COR-L47 (cell line): ENCODE results near the gene ANKRD13A.

Experiments
- DNase-seq: peaks from one replicate; lab custom pipeline; 2025; lab: John Stamatoyannopoulos, UW

The ANKRD13A gene

DNA sequence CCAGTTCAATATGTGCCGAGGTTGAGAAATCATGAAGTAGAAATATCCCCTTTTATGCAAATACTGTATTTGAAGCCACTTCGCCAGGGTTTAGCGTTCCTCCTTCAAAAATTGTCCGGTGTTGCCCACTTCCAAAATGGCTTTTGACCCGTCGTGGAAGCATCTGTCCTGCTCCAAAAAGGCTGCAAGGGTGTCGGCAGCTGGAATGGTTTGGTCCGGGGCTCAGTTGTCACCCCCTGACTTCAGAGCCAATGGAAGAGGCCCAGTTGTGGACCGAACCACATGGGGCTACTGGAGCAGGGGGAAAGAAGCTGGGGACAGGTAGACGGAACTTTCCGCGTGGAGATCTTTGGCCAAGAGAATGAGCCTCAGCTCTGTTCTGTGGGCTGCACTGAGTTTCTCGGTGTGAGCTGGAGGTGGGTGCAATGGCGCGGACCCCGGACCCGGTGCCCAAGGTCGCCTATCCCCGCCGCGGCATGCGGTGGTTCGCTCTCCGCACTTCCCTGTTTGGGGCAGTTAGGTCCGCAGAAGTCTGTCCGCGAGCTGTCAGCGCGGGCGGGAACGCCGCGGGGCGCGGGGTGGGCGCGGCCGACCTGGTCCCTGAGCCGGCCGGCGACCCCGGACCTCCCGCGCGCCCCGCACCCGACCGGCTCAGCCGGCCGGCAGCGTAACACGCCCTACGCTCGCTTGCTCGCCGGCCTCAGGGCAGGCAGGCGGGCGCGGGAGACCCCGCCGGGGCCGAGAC, at the start of gene ANKRD13A:
ANKRD13A (plus strand) TSS at position 527 of the 745 bp plus-strand sequence. CDS start 259 bp downstream, outside the sequence.
- DNase-seq = peak; percentile 87

DNA sequence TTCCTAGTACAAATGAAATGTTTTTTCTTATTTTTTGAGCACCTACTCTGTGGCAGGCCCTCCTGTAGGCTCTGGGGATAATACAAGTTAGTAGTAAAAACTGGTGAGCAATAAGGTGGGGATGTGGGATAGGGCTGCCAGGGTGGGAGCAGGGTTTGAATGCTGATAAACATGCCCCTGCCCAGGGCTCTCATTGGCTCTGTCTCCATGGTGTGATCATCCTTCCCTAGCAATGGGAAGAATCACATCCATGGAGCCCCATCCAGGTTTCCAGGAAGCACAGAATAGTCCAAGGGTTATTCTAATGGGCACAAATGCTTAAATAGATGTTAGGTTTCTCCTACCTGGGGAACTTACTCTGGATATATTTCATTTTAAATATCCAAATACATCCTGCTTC, 48.6 kb upstream of the ANKRD13A start:
- no peak for DNase-seq

DNA sequence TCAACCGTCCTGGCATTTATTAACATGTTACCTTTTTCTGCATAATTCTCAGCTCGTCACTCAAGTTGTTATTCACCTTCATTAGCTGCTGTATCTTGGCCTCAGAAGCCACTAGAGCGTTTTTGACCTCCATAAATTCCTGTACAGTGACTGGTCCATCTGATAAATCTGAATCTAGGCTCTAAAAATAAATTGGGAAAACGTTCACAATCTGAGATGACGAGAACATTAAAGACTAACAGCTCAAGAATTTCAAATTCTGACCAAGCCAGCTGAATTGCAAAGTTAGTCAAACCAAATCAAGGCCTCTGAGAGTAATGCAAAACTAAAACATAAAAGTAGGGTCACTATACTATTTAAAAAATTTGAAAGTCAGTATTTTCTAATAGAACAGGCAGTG, 48.1 kb upstream of the ANKRD13A start:
- no peak for DNase-seq

DNA sequence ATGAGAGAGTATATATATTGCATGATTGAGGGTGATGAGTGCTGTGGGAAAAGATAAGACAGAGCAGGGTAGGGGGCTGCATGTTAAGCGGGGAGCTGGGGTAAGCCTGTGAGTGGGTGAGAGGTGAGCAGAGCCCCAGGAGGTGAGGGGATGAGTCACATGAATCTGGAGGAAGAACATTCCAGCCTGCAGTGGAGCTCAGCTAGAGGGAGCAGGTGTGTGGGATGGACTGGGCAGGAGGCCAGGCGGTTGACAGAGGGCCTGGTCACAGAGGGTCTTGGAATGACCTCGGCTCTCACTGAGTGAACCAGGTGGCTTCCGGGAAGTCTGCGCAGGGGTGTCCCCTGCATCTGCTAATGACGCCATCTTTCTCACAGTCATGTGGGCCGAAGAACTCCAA, 47.5 kb upstream of the ANKRD13A start:
- DNase-seq = no peak

DNA sequence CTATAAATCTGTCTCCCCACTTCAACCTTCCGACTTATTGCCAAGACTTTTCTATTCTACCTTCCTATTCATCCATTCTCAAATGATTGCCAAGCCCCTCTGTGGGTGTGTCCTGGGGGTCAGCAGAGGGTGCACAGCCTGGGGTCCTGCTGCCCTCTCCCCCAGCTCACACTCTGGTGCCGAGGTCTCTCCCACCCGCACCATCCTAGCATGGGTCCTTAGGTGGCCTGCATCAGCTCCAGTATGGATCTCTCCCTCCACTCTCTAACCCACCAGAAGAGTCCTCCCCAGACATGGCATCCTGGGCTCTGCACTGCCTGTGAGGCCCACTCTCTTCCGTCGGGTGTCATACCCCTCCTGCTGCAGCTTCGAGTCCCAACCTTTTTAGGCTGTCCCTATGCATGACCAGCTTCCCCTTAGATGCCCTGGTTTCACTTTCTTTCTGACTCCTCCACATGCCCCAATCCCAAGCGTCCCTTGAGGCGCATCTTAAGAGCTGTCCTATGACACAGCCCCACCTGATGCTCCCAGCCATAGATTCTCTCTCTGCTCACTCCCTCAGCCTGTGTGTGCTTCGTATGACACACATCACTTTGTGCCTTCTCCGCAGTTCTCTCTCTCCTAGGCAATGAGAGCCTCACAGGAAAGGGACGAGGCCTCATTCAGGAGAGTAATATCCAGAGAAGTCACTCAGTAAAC, 46.9 kb upstream of the ANKRD13A start:
- DNase-seq = no peak

DNA sequence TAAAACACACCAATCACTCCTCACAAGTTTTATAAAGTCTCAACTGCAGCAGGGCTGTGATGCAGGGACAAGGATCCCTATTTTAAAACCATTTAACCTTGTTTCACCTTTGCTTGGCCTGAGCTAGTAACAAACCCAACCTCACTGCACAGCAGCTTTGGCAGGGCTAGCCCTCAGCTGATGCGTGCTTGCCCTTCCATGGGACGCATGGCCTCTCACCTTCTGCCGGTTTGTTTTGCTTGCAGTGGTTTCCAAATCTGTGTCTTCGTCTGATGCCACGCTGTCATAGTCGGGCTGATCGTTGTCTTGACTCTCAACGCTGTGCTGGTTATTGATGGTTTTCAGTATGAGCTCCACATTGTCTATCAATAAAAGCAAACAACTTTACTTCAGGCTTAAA, 46.4 kb upstream of the ANKRD13A start:
- DNase-seq = no peak

DNA sequence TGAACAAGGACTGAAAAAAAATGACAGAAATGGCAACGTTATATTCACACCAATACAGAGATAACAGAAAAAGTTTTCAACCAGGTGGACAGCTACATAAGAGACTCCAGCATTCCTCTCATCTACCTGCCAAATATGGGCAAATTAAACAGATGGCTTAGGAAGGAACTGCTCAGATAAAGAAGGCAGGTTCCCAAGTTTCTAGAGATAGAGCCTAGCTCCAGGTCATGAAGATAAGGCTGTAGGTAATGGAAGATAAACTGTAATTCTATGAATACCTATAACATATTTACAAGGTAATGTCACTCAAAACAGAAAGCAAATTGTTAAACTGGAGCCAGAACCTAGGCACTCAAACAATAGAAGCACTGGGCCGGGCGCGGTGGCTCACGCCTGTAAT, 45.6 kb upstream of the ANKRD13A start:
- DNase-seq = no peak

DNA sequence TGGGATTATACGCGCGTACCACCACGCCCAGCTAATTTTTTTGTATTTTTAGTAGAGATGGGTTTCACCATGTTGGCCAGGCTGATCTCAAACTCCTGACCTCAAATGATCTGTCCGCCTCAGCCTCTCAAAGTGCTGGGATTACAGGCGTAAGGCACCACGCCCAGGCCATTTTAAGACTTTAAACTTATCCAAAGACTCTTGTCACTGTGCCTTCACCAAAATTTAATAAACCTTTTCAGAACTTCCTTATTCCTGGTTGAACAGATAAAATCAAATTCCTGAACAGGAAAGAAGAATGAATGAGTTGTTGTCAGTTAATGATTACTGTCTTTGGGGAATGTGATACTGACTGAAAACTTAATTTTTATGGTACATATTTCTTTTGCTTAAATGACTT, 40.9 kb upstream of the ANKRD13A start:
- no peak for DNase-seq

DNA sequence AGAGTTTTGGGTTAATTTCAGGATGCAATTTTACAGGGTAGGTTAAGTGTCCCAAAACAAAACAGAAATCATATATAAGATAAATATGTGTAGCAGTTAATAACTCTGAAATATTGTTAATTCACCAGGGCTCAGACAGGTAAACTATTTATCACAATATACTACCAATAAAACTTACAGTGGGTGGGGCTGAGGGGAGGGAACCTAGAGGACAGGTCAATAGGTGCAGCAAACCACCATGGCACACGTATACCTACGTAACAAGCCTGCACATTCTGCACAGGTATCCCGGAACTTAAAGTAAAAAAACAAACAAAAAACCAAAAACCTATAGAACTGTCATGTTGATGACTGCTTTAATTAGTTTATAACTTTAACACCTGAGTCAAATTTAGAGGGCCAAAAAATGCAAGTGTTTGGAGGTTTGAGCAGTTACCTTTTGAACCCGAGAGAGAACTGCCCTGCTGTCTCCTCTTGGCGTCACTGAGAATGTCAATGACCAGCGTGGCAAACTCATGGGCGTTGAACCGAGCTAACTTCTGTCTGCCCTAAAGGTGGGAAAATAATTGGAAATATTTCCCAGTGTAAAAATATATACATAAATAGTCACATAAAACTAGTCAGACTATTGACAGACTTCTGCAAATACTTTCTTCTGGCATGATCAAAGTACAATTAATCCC, 39.7 kb upstream of the ANKRD13A start:
- no peak for DNase-seq

DNA sequence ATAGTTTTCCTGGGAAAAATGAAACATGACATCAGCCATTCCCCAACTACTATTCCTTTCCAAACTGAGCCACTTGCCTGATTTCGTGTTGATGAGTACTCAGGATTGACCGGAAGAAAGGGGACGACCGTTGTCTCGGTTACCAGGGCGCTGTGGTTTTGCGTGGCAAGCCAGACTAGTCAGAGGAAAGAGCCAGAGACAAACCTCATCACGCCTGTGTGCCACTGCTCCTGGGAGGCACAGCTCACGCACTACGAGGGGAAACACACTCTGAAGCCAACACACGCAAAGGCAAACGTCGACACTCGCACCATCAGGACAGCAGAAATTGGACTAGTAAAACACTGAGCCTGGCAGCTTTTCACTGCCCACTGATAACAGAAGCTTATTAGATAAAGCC, 38.0 kb upstream of the ANKRD13A start:
- no peak for DNase-seq

DNA sequence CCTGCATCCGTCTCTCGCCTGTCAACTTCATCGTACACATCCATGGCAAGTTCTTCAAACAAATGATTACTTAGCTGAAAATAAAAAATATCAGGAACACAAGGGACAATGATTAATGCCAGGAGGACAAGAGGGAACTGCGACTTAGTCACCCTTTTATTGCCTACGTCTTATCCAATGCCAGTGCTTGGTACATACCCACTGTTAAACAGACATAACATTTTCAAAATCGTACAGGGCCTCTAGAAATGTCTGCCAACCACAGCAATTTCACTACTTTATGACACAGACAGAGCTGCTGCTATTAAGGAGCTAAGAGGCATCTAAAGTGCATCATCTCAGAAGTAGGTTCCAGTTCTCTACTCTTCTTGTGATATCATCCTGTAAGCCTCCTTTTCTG, 37.6 kb upstream of the ANKRD13A start:
- no peak for DNase-seq

DNA sequence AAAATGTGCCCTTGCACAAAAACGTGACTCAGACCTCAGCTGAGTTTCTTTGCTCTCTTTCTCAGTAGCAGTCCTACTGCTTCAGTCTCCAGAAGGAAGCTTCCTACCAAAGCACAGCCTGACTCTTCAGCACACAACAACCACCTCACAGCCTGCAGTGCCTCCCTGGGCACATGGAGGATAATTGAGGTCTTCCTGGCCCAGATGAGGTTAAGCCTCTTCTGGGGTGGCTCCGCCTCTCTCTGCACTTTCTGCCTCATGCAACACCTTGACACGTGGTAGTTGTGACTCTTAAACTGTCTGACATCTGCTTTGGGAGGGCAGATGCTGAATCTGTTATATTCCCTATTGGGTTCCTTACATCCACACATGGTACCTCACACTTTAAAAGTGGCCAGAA, 36.8 kb upstream of the ANKRD13A start:
- no peak for DNase-seq

DNA sequence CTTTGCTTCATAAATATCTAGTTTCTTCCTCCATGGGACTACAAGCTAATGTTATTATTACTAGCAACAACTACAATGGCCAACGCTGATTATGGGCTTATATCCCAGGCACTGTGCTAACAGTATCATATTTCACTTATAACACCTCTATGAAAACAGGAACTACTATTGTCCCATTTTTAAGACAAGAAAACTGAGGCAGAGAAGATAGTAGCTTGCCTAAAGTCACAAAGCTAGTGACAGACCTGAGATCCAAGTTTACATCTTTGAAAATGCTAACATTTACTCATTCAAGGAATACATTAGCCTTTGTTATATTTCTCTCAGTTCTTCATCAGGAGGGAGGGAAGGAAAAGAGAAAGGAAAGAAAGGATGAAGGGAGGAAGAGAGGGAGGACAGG, 35.9 kb upstream of the ANKRD13A start:
- no peak for DNase-seq

DNA sequence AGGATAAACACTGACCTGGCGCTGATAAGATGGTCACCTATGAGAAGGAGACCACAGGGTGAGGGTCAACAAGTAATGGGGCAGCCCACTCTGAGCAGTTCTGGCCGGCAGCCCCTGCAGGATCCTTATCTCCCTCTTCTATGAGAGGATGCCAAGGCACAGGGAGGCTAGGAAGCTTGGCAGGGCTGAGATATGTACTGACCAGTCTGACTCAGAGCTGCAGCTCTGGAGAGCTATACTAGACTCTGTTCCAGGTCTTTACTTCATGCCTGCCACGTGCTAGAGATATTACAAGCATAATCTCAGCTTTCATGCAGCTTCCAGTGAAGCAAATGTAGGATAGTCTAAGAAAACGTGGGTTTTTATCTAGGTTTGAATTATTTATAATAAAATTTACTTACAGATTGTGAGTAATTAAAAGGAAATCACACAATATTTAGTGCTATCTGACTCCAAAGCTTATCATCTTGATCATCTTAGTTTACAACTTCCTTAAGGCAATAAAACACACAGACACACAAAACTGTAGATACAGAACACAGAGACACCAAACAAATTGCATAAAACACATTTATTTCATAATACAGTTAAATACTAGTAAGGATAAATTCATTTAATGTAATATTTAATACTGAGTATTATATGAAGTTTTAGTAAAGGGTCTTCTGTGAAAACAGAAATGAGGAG, 35.3 kb upstream of the ANKRD13A start:
- no peak for DNase-seq

DNA sequence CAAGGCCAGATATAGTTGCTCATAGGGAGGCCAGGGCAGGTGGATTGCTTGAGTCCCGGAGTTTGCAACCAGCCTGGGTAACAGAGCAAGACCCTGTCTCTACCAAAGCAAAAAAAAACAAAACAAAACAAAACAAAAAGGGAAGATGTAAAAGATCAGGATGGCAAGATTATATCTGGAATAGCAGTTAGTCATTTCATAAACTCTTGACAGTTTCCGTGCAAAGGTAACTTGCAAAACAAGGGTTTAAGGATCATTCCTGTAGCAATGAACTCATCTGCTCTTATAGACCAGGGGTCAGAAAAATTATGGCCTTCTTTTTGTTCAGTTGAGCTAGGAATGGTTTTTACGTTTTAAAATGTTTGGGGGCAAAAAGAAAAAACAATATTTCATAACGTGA, 32.7 kb upstream of the ANKRD13A start:
- DNase-seq = no peak

DNA sequence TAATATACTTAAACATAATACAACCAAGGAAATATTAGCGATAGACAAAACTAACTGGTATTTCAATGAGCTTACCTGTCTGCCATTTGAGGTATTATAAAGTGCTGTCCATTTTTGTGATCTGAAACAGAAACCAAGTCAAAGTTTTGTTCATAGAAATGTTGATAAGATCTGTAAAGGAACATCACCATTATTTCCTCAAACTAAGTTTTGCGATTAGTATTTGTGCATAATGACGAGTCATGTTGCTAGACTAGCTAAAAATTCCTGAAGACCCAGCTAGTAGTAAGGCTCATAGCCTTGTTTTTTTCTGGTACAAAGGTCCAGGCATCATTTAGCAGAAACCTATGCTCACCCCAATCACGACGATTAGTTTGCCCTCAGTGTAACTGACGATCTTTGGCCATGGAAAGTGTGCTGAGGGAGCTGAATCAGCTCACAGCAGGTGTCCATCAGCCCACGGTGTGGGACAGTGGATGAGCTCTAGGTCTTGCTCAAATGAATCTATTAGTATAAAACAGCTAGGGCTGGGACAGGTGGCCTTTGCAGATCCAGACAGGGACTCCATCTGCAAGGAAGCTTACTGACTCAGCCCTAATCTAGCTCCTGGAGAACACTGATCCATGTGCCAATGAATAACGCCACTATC, 31.7 kb upstream of the ANKRD13A start:
- DNase-seq = no peak

DNA sequence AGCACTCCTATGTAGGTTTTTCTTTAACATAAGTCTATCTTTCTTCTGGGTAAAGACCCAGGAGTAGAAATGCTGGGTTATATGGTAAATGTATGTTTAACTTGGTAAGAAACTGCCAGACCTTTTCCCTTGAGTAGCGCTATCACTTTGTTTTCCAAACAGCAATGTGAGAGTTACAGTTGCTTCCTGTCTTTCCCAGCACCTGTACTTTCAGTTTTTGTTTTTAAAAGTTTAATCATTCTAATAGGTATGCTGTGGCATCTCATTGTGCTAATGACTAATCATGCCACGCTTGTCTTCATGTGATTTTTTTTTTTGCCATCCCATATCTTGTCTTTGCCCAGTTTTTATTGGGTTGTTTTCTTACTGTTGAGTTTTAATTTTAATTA, 31.2 kb upstream of the ANKRD13A start:
- DNase-seq = no peak

DNA sequence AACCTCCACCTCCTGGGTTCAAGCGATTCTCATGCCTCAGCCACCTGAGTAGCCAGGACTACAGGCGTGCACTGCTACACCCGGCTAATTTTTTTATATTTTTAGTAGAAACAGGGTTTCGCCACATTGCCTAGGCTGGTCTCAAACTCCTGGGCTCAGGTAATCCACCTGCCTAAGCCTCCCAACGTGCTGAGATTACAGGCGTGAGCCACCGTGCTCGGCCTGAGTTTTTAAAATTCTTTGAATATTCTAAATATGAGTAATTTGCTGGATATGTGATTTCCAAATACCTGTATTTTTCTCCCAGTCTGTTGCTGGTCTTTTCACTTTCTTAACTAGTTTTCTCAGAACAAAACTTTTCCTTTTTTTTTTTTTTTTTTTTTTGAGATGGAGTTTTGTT, 30.4 kb upstream of the ANKRD13A start:
- DNase-seq = no peak

DNA sequence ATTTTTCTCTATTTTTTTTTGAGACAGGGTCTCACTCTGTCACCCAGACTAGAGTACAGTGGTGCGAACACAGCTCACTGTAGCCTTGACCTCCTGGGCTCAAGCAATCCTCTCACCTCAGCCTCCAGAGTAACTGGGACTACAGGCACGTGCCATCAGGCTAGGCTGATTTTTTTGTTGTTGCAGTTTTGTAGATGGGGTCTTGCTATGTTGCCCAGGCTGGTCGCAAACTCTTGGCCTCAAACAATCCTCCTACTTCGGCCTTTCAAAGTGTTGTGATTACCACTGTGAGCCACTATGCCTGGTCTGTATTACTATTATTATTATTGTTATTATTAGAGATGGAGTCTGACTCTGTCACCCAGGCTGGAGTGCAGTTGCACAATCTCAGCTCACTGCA, 26.4 kb upstream of the ANKRD13A start:
- DNase-seq = no peak

DNA sequence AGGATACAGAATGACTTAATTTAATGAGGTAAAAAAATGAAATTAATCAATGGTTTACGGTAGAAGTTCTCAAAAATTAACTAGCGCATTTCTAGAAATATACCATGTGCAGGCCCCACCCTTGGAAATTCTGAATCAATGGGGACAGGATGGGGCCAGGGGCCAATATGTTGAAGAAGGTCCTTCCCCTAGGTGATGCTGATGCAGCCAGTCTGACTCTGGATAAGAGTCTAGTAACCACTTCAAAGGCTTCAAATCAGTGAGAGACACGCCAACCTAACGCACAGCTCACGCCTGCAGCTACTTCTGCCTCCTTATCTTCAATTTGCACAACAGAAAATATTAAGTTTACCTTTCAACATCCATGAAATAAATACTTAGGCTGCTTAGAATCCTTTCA, 17.9 kb upstream of the ANKRD13A start:
- no peak for DNase-seq

DNA sequence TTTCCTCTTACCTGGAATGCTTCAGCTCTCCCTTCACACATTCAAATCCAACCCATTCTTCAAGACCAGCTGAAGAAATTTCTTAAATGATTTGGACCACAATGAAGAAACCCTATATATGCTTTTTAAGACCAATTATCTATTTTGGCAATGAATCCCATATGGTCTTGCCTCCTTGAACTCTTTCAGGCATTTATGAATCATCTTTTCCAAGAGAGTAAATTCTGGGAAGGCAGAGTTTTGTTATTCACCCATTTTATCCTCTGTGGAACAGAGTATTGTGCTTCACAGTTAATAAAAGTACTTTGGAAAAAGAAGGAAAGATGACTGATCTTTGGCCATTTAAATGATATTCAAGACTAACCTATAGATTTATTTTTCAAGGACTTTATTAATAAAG, 17.0 kb upstream of the ANKRD13A start:
- no peak for DNase-seq
